GM19395 (cell line): Measurements from ENCODE around the gene IL27RA.

Source experiments
- ATAC-seq: cut with Tn5 transposase; IDR thresholded peaks from one replicate; pipeline ENCODE4 v1.9.1; 2021; ENCODE audit warnings: mild to moderate bottlenecking, moderate library complexity; ENCODE audit not compliant: unreplicated experiment

The IL27RA gene

DNA sequence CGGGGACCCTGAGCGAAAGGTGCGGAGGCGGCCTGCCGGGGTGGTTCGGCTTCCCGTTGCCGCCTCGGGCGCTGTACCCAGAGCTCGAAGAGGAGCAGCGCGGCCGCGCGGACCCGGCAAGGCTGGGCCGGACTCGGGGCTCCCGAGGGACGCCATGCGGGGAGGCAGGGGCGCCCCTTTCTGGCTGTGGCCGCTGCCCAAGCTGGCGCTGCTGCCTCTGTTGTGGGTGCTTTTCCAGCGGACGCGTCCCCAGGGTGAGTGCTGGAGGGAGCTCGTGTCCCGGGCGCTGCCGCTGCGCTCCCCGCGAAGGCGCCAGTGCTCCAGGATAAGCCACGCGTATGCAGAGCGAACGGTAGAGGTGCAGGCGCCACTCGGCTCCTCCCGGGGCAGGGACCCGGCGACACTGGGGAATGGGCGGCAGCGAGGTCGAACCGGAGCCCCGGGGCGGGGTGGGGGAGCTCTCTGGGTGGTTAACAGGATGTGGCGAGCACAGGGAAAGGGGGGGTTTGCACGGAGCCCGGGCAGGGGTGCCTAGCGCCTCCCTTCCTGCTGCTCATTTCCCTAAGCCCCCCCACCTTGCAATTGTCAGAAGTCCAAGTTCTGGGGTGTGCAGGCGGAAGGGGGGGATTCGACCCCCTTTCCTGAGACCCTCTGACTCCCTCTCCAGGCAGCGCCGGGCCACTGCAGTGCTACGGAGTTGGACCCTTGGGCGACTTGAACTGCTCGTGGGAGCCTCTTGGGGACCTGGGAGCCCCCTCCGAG lies at the start of gene IL27RA:
IL27RA (plus strand) TSS at position 44 of the 762 bp plus-strand sequence; CDS start at position 155, 111 bp downstream.
- ATAC-seq = peak; percentile 66

DNA sequence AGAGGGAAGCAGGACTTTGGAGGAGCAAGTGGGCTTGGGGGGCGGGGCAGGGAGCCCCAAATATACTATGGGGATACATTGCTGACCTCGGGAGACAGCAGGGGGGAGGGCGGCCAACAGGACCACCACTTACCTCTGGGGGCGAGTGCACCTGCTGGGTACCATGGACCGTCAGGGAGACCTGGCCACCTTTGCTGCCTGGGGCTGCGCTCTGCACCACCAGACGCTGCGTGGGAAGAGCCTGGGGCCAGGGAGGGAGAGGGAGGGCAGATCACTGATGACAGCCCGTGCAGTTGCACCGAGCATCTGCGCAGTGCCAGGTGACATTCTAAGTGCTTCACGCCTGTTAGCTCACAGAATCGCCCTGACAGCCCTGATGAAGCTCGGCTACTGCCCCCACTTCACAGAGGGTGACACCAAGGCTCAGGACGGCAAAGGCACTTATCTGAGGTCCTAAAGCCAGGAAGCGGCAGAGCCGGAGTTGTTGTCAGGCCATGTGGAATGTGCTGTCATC lies 49.5 kb upstream of the IL27RA start:
- no peak for ATAC-seq

DNA sequence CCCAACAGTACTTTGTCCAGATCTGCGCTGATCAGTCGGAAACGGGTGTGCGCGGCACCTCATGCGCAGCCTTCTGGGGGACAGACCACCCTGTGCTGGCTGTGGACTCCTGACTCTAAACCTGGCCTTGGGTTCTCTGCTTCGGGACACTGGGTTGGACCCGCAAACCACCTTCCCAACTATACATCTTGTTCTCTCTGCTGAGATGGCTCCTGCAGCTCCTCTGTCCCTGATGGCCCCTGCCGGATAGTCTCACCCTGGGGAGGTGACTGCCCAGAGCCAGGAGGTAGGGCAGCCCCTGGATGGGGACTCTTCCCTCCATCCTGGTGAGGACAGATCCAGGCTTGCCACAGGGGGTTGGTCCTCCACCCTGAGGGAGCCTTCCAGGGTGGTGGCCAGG lies 48.8 kb upstream of the IL27RA start:
- no peak for ATAC-seq

- ATAC-seq = no peak
Observed at GRCh38 chr19:13983213-13983889, 48.2 kb upstream of the IL27RA start.

DNA sequence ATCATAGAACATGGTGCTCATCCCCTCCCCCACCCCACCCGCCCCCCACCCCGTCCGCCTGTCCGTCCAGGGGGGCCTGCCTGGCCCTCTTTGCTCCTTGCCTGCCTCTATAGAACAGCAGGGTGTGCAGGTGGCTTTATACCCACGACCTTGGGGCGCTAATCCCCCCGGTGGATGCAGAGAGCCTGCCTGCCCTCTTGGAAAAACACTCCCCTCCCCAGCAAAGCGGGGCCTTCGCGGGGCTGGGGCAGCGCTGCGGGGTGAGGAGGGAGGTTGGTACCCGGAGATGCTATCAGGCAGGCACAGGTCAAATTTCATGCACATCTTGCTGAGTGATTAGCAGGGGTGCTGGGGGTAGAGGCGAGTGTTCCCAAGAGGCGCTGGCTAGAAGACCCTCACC lies 47.4 kb upstream of the IL27RA start:
- no peak for ATAC-seq

DNA sequence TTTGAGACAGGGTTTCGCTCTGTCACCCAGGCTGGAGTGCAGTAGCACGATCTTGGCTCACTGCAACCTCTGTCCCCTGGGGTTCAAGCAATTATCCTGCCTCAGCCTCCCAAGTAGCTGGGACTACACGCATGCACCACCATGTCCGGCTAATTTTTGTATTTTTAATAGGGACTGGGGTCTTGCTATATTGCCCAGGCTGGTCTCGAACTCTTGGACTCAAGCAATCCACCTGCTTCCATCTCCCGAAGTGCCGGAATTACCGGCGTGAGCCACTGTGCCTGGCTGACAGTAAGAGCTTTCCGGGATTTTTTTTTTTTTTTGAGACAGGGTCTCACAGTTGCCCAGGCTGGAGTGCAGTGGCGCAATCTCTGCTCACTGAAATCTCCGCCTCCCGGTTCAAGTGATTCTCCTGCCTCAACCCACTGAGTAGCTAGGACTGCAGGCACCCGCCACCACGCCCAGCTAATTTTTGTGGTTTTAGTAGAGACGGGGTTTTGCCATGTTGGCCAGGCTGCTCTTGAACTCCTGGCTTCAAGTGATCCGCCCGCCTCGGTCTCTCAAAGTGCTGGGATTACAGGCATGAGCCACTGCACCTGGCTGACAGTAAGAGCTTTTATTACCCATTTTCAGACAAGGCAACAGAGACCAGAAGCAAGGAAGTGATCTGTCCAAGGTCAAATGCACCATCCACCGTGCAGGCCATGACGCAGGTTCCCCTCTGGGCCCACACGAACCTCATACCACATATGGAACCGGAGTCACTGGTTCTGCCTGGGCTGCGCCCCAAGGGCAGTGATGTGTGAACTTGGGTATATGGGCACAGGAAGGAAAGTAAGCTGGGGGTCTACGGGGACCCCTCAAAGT lies 46.5 kb upstream of the IL27RA start:
- ATAC-seq = no peak

DNA sequence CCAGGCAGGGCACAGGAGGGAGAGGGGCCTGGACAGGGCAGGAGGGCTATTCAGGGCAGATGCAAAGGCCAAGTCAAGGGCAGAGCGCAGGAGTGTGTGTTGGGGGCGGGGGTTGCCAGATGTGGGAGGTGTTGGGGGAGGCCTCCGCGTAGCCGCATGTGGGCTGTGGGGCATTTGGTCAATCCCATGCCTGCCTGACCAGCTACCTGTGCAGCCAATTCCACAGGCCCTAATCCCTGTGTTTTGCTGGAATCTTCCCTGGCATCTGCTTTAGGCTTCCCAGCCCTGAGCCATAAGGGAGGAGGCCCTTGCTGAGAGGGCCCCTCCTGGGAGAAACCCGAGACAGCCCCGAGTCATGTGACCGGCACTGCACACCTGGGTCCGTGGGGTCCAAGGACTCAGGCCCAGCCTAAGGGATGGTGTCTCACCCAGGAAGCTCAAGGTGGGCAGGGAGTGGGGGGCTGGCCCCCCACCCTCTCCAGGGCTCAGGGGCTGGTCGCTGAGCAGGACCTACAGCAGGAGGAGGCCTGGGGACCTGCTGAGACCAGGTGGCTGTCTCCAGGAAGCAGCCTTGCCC lies 45.7 kb upstream of the IL27RA start:
- peak; percentile 27 for ATAC-seq

GRCh38 chr19:13986348-13986904 lies 45.1 kb upstream of the IL27RA start:
- peak; percentile 73 for ATAC-seq

- no peak for ATAC-seq
Observed at GRCh38 chr19:13987101-13987890, 44.3 kb upstream of the IL27RA start.

DNA sequence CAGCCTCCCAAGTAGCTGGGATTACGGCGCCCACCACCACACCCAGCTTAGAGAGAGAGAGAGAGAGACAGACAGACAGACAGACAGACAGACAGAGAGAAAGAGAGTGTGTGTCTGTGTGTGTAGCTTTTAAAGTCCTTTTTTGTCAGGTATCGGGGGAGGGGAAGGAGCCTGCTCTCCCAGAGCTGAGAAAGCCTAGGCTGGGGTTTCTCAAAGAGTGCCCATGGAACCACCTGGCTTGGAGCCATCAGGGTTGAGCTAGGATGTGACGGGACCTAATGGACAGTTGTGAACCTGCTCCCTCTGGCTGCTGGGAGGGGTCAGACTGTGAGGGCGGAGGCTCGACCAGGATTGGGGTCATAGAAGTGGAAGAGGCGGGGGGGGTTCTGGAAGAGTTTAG lies 42.1 kb upstream of the IL27RA start:
- no peak for ATAC-seq

- ATAC-seq = no peak
Observed at GRCh38 chr19:13990085-13990484, 41.5 kb upstream of the IL27RA start.

- no peak for ATAC-seq
Observed at GRCh38 chr19:13992025-13992424, 39.5 kb upstream of the IL27RA start.

- no peak for ATAC-seq
Observed at GRCh38 chr19:13993590-13994300, 37.8 kb upstream of the IL27RA start.

DNA sequence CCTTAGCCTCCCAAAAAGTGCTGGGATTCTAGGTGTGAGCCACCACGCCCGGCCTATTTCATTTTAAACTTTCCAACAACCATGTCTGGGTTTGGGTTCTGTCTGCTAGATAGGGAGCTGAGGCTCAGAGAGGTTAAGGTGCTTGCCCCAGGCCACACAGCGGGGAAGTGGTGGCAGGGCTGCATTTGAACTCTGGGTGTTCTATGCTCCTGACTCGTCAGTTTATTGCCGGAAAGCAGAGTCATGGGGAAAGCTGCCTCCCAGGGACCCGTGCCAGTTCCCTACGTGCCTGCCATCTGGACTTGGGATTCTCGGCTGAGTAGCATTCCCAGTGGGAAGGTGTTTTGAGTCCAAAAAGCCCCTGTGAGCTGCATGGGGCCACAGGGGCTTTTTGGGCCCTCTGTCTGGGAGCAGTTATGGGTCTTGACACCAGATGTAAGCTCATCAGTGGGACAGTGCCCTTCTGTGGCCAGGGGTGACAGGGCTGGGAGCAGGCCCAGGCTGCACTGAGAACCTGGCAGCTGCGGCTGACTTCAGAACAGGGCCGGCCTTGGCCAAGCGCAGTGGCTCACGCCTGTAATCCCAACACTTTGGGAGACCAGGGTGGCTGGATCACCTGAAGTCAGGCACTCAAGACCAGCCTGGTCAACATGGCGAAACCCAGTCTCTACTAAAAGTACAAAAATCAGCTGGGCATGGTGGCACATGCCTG lies 36.4 kb upstream of the IL27RA start:
- ATAC-seq = no peak

GRCh38 chr19:13995878-13996765 lies 35.4 kb upstream of the IL27RA start:
- ATAC-seq = no peak

DNA sequence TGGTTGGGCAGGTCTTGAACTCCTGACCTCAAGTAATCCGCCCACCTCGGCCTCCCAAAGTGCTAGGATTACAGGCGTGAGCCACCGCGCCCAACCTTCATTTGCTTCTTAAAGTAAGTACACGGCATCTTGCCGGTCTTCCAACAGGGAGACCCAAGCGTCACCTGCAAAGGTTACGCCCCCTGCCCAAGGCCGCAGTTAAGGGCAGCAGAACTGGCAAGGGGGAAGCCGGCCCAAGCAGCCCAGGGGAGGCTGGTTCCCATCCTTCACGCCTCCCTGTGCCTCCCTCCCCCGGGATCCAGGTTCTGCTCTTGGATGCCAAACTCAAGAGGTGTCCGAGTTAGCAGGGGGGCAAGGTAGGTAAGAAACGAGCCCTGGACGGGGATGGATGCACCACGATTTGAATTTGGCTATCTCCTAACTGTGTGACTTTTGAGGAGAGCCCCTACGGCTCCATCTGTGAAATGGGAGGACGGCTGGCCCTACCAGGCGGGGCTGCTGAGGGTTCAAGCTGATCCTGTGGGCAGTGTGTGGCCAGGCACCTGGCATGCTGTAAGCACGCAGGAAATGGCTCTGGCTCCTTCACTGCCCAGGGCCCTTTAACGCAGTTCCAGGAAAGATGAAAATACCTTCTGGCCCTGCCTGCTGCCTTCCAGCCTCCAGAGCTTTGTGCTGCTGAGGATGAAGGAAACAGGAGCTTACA lies 34.5 kb upstream of the IL27RA start:
- no peak for ATAC-seq

GRCh38 chr19:13997631-13997962 lies 34.0 kb upstream of the IL27RA start:
- no peak for ATAC-seq
